GM12892 (cell line): Measurements from ENCODE around the gene ADPRH.

Experiments
- POLR2A ChIP-seq: IDR thresholded peaks from 2 replicates; pipeline ENCODE4 v1.6.1; 2011; ENCODE audit warnings: low read depth, low read length, control low read depth
- POLR2AphosphoS5 ChIP-seq: IDR thresholded peaks from 2 replicates; pipeline ENCODE4 v1.6.1; 2011; ENCODE audit warnings: low read depth, low read length, control low read depth
- TAF1 ChIP-seq: IDR thresholded peaks from 2 replicates; pipeline ENCODE4 v1.6.1; 2011; ENCODE audit warnings: low read depth, mild to moderate bottlenecking, control low read depth, low read length, borderline replicate concordance

DNA sequence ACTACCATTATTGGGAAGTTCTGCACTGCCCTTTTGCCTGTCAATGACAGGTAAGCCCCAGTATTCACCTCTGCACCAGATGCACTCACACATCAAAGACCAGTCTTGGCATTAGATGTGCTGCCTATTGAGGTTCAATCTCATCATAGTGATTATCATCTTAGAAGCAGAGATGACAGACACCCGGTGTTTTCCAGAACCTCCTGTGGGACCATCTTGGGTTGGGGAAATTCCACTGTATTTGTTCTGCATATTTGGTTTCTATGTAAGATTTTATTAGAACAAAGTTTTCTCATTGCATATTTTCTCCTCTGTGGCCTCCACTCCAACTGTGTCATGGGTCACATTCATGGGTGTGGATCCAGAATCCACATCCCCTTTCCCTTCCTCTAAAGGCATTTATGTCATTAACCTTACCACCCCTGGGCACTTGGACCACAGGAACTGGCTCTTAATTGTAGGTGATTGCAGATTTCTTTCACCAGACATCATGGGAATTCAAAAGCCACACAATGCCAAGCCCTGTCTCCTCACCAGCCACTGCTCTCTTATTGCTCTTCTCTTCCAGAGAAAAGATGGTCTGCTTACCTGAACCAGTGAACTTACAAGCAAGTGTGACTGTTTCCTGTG is 49.6 kb downstream of the ADPRH start:
- TF ChIP-seq POLR2A (no peak), TAF1 (no peak; the same call in 1 of the 2 replicates), POLR2AphosphoS5 (no peak)
